Stimulated activated CD8-positive, alpha-beta memory T cell treated with anti-CD3 and anti-CD28 coated beads, Interleukin-7, amount 100 ng/mL, for 1 hour (primary cell): Measurements from ENCODE around the gene TMEM94.
"Not testable (repeated sequence)": the region's sequence is repeated elsewhere in the genome, so short reads cannot be mapped to it uniquely, and the experiment has no call there.

Source experiments
- DNase-seq, 2 donors: peaks; one replicate each; pipeline ENCODE4 v3.0.0-alpha.2; 2020; ENCODE audit warnings: low read depth in 2 of 2

TMEM94 gene

GRCh38 chr17:75445296-75445695, 11.1 kb upstream of the TMEM94 start:
- no peak for DNase-seq

DNA sequence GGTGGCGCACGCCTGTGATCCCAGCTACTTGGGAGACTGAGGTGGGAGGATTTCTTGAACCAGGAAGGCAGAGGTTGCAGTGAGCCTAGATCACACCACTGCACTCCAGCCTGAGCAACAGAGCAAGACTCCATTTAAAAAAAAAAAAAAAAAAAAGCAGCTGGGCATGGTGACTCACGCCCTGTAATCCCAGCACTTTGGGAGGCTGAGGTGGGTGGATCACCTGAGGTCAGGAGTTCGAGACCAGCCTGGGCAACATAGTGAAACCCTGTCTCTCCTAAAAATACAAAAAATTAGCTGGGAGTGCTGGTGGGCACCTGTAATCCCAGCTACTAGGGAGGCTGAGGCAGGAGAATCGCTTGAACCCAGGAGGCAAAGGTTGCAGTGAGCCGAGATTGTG, 10.5 kb upstream of the TMEM94 start:
- not testable (repeated sequence) for DNase-seq

DNA sequence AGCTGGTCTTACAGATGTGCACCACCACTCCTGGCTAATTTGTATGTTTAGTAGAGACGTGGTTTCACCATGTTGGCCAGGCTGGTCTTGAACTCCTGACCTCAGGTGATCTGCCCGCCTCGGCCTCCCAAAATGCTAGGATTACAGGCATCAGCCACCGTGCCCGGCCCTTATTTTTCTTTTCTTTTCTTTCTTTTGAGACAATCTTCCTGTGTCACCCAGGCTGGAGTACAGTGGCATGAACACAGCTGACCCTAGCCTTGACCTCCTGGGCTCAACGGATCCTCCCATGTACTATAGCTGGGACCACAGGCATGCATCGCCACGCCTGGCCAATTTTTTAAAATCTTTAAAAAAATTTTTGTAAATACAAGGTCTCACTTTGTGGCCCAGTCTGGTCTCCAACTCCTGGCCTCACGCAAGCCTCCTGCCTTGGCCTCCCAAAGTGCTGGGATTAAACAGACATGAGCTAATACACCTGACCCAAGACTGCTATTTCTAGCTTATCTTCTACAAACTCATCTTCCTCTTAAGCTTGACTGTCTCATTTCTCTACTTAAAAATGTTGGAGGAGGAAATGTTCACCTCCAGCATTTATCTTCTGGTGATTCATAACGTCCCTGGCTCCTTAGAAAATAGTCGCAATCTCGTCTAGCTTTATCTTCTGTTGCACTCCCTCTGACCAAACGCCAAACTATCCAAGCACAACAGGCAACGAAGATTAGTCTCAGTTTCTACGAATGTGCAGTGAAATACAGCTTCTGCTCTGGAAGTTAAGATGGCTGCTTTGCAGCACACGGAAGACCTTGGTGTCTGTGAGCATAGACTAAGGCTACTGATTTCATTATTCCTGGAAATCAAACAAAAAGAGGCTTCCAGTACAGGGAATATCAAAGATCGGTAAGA, 8.2 kb upstream of the TMEM94 start:
- DNase-seq: no peak

GRCh38 chr17:75450270-75450669, 6.2 kb upstream of the TMEM94 start:
- no peak for DNase-seq

GRCh38 chr17:75454193-75454592, 2.2 kb upstream of the TMEM94 start:
- DNase-seq: no peak

GRCh38 chr17:75454672-75455071, 1.8 kb upstream of the TMEM94 start:
- DNase-seq: not testable (repeated sequence)

DNA sequence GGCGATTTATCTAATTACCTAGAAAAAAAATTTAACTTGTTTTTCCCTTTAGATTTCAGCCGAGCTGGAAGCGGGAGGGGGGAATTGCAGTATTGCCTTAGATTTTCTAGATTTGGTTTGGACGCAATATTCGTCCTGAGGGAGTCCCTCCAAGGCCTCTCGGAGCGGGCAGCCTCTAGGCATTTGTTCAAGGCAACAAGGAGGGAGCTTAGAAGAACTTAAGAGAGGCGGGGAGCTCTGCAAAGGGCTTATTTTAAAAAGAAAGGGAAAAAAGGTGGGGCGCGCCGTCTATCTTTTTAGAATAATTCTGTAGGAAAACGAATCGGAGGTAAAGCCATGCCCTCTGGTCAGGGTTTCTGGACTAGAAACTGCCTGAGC, 407 bp upstream of the TMEM94 start:
- DNase-seq: no peak

DNA sequence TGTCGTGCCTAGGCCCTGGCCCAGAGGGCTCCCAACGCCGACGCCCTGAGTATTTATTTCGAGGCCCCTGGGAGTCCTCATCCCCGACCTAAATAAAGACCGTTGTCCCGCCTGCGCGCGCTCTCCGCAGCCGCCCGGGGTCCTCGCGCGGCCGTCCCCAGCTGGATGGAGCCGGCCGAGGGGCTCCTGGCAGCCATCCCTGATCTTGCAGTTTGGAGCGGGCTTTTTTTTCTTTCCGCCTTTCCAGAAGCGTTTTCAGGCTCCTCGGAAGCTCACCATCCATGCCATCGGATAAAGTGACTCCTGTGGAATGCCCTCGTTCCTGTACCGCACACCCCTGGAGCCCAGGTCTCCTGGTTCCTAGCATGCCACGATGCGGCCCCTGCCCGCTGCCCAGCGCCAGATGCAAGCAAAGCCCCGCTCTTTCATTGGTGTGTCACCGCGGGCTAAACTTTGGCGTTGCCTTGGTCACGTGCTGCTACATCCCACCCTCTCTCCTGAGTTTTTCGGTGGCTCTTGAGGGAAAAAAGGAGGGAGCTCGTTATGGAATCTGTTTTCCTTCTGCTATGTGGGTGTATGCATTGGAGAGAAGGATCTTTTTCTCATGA, 716 bp downstream of the TMEM94 start:
- no peak for DNase-seq

- no peak for DNase-seq
Measured at GRCh38 chr17:75459246-75459589, 2.8 kb downstream of the TMEM94 start.

DNA sequence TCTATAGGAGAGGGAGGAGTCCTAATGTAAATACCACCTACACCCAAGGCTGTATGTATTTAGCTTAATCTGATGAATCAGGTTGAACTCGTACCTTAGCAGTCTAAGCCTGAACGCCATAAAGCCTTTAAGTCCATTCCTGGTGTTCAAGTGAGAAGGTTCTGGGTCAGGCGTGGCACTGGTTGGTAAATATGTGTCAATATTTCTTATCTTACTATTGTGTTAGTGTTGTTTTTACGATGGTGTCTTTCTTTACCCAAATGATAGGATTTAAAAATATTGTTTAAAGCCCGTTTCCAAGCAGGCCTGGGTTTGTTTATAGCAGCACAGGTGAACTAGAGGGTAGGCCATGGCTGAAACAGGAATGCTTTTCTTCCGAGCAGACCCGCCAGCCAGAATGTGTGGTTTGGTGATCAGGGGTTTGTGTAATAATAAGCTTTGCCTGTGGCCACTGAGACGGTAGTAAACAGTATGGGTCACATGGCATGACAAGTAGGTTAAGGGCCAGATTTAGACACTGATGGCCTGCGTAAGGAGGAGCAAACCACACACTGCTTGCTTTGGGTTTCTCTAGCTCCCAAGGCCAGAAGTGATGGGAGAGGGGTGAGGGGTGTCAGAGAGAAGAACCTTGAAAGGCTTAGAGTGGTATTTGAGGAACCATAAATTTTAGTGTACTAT, 3.3 kb downstream of the TMEM94 start:
- no peak for DNase-seq

GRCh38 chr17:75460295-75460694, 3.9 kb downstream of the TMEM94 start:
- DNase-seq: no peak

DNA sequence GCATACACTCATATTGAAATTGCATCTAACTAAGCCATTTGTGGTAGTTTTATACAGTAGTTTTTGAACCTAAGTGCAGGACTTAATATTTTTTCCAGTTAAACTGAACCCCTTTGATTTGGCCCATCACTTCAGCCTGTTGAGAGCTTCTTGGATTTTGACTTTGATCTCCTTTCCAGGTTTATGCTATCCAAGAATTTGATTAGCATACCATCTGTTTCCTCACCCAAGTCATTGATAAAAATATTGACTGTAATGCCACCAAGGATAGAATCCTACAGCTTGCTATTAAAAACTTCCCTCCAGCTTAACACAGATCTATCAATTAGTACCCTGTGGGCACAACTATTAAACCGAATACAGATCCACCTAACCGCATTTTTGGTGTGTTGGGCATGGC, 7.2 kb downstream of the TMEM94 start:
- DNase-seq: no peak

- DNase-seq: no peak
Measured at GRCh38 chr17:75465039-75465438, 8.6 kb downstream of the TMEM94 start.

GRCh38 chr17:75468291-75468754, 11.9 kb downstream of the TMEM94 start:
- no peak for DNase-seq

DNA sequence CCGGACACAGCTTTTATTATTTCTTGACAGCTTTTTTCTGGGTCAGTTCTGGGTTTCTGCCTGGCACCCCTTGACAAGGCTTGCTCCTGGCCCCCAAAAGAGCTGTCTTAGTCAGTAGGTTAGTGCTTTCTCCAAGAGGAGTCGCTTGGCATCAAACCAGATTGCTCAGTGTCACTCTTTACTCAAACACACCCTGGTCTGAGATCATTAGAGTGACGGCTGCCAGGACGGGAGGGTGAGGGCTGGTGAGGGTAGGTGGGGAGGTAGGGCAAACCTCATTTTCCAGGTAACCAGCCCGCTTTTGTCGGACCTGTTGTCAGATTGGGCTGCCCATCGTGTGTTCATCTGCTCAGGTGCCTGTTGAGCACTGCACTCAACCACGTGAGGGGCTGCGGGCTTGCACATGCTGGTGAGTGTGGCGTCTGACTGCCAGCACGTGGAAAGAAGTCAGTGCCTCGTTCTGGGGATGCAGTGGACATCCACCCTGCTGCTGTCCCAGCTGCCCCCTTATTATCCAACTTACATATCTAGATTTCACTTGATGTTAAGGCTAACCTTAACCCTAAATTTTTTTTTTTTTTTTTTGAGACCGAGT, 12.4 kb downstream of the TMEM94 start:
- no peak for DNase-seq

DNA sequence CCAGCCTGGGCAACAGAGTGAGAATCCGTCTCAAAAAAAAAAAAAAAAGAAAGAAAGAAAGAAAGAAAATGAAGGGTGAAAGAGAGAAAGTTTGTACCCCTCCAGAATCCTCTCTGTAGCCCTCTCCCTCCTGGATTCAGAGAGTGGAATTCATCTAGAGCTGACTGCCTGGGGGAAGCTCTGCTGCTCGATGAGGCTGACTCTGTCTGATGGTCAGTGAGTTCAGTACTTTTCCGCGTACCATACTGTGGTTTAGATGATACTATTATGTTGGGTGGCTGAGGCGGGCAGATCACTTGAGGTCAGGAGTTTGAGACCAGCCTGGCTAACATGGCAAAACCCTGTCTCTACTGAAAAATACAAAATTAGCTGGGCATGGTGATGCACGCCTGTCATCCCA, 14.8 kb downstream of the TMEM94 start:
- DNase-seq: no peak

- no peak for DNase-seq
Measured at GRCh38 chr17:75472119-75472518, 15.7 kb downstream of the TMEM94 start.

DNA sequence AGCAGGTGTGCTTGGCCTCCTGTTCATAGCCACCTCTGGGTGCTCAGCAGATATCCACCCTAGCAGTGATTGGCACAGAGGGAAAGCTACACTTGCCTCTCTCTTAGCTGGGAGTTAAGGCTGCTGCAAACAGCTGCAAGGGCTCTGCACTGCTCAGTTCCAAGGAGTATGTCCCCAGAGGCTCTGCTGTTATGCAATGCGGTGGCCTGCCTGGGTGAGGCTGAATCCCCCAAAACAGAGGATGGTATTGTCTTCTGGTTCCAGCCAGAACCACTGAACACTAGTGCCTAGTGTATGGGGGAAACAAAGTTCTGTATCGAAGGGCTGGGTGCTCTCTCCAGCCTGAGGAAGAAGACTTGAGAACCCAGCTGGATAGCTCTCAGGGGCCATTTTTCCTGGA, 16.8 kb downstream of the TMEM94 start:
- no peak for DNase-seq

- no peak for DNase-seq
Measured at GRCh38 chr17:75474736-75475135, 18.3 kb downstream of the TMEM94 start.

GRCh38 chr17:75475144-75475835, 18.9 kb downstream of the TMEM94 start:
- no peak for DNase-seq

DNA sequence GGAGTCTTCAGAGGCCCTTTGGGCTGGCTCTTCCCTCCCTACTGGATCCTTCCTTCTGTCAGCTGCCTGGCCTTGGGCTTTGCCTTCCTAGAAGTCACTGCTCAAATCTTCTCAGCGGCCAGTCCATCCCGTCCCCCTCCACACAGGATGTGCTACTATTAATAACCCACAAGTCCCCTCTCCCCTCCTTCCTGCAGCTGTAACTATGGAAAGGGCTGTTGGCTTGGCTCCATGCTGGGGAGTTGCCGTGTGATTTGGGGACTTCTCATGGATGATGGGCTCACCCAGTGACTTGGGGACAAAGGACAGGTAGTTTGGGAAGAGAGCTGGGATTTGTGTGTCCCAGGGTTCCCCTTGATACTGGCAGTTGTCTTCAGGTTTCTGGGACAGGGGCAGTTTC, 19.4 kb downstream of the TMEM94 start:
- no peak for DNase-seq

DNA sequence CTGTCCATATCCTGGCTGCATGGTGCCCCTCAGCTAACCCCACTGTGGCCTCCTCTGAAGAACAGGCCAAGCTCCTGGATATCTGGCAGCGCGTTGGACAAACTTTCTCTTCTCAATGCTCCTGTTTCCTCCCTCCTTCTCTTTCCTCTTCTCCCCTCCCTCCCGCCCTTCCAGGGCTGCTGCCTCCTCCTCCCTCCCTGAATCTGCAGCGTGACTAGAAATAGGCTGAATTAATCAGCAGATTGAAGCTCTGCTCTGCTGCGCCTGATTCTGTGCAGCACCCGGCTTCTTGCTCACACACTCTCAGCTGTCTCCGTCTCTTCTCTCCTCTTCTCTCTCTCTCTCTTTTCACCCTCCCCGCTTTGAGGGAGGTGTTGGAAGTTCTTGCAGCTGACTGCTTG, 19.8 kb downstream of the TMEM94 start:
- no peak for DNase-seq
